Neutrophil (primary cell): ENCODE data around the gene FAM135A.

ENCODE experiments used
- H3K27ac ChIP-seq: fragments of 200-600 bp; sonication (generic); 2 replicates; pipeline ENCODE4 v1.5.1; 2016; ENCODE audit warnings: mild to moderate bottlenecking, moderate library complexity
- H3K27me3 ChIP-seq: fragments of 200-600 bp; sonication (generic); 2 replicates; pipeline ENCODE4 v1.6.0; 2016; ENCODE audit warnings: mild to moderate bottlenecking
- H3K36me3 ChIP-seq: fragments of 200-600 bp; sonication (generic); 2 replicates; pipeline ENCODE4 v1.5.1; 2017
- H3K4me1 ChIP-seq, 2 experiments: fragments of 200-600 bp in 1 of 2; sonication (generic) in 1 of 2; 1 replicate in 1 of 2; 2 replicates in 1 of 2; pipeline versions ENCODE4 v1.5.1 to v1.6.1; 2013 to 2016; ENCODE audit warnings: low read depth in 1 of 2, low read length in 1 of 2, mild to moderate bottlenecking in 1 of 2, moderate library complexity in 1 of 2; ENCODE audit not compliant: control insufficient read depth in 1 of 2, insufficient read depth in 1 of 2
- H3K4me3 ChIP-seq, 2 experiments: fragments of 200-600 bp in 1 of 2; sonication (generic) in 1 of 2; 1 replicate in 1 of 2; 2 replicates in 1 of 2; pipeline ENCODE4 v1.5.1; 2013 to 2016; ENCODE audit warnings: low read depth in 1 of 2, low read length in 1 of 2, mild to moderate bottlenecking in 1 of 2, moderate library complexity in 1 of 2
- H3K9me3 ChIP-seq: fragments of 200-600 bp; sonication (generic); 2 replicates; pipeline ENCODE4 v1.5.1; 2016
- CTCF ChIP-seq: fragments of 200-600 bp; sonication (generic); IDR thresholded peaks from 2 replicates; pipeline ENCODE4 v1.5.1; 2016; ENCODE audit warnings: antibody characterized with exemption

Gene FAM135A

DNA sequence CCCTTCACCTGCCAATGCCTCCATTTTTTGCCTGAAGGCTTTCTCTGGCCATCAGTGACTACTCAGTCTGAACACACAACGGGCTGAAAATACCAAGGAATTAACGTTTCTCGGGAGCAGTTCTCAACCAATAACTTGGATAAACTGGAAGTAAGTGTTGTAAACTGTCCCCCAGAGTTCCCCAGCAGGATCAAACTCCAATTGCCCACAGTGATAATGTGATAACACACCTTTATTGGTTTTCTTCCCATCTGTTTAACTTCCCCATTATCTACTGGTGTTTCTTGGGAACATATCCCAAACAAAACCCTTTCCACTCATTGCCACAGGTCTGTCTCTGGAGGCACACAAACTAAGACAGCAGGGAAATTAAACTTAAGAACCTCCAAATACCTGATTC lies 21.8 kb upstream of the FAM135A start:
- Histone ChIP-seq H3K4me3 (no peak overlapping the region), H3K4me1 (no peaks in the 10 kb centered on the region), H3K27ac (no peak overlapping the region), H3K27me3 (peaks cover 28% of the 10 kb centered on the region), H3K36me3 (no peaks in the 10 kb centered on the region), H3K9me3 (no peaks in the 10 kb centered on the region)
- no peak for TF ChIP-seq CTCF

DNA sequence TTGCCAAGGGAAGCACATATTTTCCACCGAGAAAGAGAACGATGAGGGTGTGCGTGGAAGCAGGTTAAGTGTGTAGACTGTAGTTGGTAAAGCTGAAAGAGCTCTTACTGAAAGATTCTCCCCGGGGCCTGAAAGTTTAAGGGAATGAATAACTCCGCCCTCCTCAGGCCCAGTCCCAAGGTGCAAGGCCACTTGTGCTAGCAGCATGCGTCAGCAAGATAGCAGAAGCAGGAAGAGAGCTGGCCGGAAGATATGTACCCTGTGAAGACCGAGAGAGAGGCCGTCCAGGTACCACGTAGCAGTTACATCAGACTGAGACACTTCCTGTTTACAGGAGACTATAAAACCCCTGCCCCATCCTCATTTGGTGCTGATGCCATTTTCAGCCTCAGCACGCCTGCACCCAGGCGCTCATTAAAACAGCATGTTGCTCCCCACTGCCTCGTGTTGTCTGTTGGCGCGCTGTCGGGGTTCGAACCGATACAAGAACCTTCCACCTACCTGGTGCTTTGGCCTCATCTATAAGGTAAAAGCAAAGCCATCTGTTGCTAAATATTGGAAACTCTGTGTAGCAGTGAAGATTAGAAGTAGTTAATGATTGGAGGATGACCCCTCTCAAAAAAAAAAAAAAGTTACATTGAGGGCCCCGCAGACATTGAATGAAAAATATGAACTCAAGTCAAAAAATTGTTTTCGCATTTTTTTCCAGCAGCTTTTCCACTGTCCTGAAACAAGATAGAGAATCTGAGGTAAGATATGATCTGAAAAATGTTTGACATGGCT lies 18.6 kb upstream of the FAM135A start:
- no peak overlapping the region for H3K4me3 ChIP-seq
- TF ChIP-seq CTCF, result no peak

DNA sequence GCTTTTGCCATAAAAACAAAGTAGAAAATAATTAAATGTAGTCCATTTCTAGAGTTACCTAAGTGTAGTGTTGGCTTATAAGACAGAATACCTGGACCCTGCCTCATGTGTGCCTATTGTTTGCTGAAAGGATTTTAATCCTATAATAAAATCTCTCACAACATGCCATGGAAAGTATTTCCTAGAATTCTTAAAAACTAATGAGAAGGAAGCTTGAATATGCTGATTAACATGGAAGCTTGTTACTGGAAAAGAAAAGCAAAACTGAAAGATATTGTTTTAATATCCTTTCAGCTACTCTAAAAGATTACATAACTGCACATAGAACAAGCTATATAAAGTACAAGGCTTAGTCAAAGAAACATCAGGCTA lies 18.0 kb upstream of the FAM135A start:
- no peak for TF ChIP-seq CTCF
- Histone ChIP-seq H3K27ac (no peak overlapping the region), H3K36me3 (no peaks in the 10 kb centered on the region), H3K27me3 (peaks cover 22% of the 10 kb centered on the region), H3K4me3 (no peak overlapping the region), H3K4me1 (no peaks in the 10 kb centered on the region), H3K9me3 (no peaks in the 10 kb centered on the region)

More for the DNA sequence above, 18.6 kb upstream of the FAM135A start:
- H3K27me3 ChIP-seq, result peaks cover 24% of the 10 kb centered on the region
- H3K9me3 ChIP-seq, result no peaks in the 10 kb centered on the region
- H3K36me3 ChIP-seq, result no peaks in the 10 kb centered on the region
- no peak overlapping the region for H3K27ac ChIP-seq
- H3K4me1 ChIP-seq, result no peaks in the 10 kb centered on the region

DNA sequence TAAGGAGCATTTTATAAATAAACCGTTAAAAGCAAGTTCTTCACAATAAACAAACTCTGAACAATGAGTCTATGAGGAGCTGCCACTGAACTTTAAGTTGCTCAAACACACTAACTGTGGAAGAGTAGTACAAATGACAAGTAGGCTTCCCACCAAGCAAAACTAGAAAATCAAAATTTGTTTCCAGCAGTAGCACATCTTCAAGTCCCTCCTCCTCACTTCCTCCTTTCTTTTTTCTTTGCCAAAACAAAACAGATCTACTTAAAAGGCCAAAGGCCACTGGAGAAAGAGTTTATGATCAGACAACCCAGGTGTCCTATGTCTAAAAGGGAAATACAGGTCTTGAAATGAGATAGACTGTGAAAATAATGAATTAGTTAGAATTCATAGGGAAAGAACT lies 17.1 kb upstream of the FAM135A start:
- no peaks in the 10 kb centered on the region for H3K4me1 ChIP-seq
- H3K9me3 ChIP-seq, result no peaks in the 10 kb centered on the region
- H3K27me3 ChIP-seq, result peaks cover 16% of the 10 kb centered on the region
- no peak overlapping the region for H3K4me3 ChIP-seq
- no peak for TF ChIP-seq CTCF
- no peak overlapping the region for H3K27ac ChIP-seq
- H3K36me3 ChIP-seq, result no peaks in the 10 kb centered on the region

DNA sequence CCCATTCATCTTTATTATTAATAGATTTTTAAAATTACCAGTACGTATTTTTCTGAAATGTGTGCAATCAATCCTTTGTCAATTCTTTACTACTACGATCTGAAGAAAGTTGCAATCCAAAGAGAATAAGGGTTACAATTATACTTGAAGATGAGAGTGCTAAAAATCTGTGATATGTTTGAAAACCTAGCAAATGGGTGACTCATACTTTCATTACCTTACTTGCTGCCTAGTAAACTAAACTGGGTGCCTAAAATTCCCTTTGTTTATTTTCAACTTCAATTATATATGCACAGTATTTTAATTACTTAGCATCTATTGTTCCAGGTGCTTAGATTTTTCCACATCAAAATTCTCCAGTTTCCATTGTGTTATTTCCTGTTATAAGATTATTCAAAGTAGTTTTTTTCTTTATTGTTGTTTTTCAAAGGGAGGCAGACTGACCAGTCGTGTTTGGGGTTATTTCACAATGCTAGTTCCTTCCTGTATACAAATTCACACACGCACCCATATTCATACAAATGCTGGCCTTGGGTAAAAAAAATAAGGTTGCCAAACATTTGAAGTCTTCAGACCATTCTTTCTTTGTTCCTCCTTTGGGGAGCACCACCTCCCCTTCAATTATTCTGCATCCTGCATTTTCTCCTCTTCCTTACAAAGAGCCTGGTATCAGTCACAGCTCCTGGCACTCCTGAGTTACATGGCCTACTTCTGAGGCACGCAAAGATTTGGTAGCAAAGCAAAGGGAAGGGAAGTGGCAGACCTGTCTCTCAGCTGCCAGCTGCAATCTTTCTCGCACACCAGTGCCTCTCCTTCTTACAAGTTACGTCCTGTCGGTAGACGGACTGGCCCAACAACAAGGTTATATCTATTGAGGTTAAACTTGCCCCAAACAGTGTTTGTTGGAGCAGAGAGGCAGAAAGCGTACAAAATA lies 16.2 kb upstream of the FAM135A start:
- Histone ChIP-seq H3K9me3 (no peaks in the 10 kb centered on the region), H3K27ac (no peak overlapping the region), H3K4me1 (no peaks in the 10 kb centered on the region), H3K4me3 (no peak overlapping the region), H3K36me3 (no peaks in the 10 kb centered on the region), H3K27me3 (peaks cover 18% of the 10 kb centered on the region)
- no peak for TF ChIP-seq CTCF
